Lung (tissue), 12 donors: ENCODE results near the gene RABGAP1L. TPM values are rescaled to one million over a fixed set of nuclear protein-coding genes. Genes with fewer than 3 reads are reported as not detected.

ENCODE experiments used
- ATAC-seq: fragments of 200-7000 bp; cut with Tn5 transposase; one replicate; pipeline ENCODE4 v1.9.1; 2020; ENCODE audit warnings: moderate number of reproducible peaks; ENCODE audit not compliant: insufficient read depth, low FRiP score
- DNase-seq, 3 donors: peaks; one replicate each; pipeline ENCODE4 v3.0.0-alpha.2; 2013 to 2017
- H3K27ac ChIP-seq, 2 donors: one replicate each; pipeline ENCODE4 v1.5.1; 2013; ENCODE audit warnings: mild to moderate bottlenecking in 2 of 2, moderate library complexity in 2 of 2, control low read depth in 1 of 2, inconsistent platforms in 1 of 2, low read depth in 1 of 2, low read length in 1 of 2
- H3K27me3 ChIP-seq, 3 donors: one replicate each; pipeline ENCODE4 v1.5.1; 2013; ENCODE audit warnings: low read length in 2 of 3; ENCODE audit not compliant: control insufficient read depth in 3 of 3, insufficient read depth in 3 of 3
- H3K36me3 ChIP-seq, 4 donors: one replicate each; pipeline ENCODE4 v1.5.1; 2013; ENCODE audit warnings: low read length in 4 of 4, mild to moderate bottlenecking in 1 of 4, moderate library complexity in 1 of 4; ENCODE audit not compliant: control insufficient read depth in 4 of 4, insufficient read depth in 4 of 4
- H3K4me1 ChIP-seq, 5 donors: one replicate each; pipeline ENCODE4 v1.5.1; 2013; ENCODE audit warnings: low read length in 5 of 5, mild to moderate bottlenecking in 2 of 5, moderate library complexity in 1 of 5; ENCODE audit not compliant: control insufficient read depth in 5 of 5, insufficient read depth in 5 of 5
- H3K4me3 ChIP-seq: one replicate; pipeline ENCODE4 v1.5.1; 2013; ENCODE audit warnings: mild to moderate bottlenecking, control low read depth, moderate library complexity
- H3K9ac ChIP-seq, 2 donors: one replicate each; pipeline ENCODE4 v1.5.1; 2013; ENCODE audit warnings: low read length in 2 of 2, control low read depth in 1 of 2; ENCODE audit not compliant: insufficient read depth in 1 of 2
- H3K9me3 ChIP-seq, 4 donors: one replicate each; pipeline ENCODE4 v1.5.1; 2013; ENCODE audit warnings: low read length in 3 of 4, mild to moderate bottlenecking in 1 of 4, moderate library complexity in 1 of 4; ENCODE audit not compliant: control insufficient read depth in 4 of 4, insufficient read depth in 3 of 4
- CTCF ChIP-seq: IDR thresholded peaks from 2 replicates; pipeline ENCODE4 v1.5.1; 2012; ENCODE audit warnings: mild to moderate bottlenecking; ENCODE audit errors: control extremely low read depth, extremely low read depth
- WGBS, 2 donors: extraction: QIAGEN DNeasy Blood & Tissue Kit; methylation state at CpG; one replicate each; pipeline ENCODE4 v1.1.7; 2013; 5-methylcytosine and 5-hydroxymethylcytosine counted together
- polyA plus RNA-seq, 2 donors: library from polyadenylated mRNA; stranded (reverse); fragments of 200-250 nt; gene quantifications; one replicate each; pipeline ENCODE4 v1.2.1, GENCODE V29; 2013
- total RNA-seq, 2 donors: library from RNA; depleted of rRNA in 1 of 2; stranded (reverse); fragments of >200 nt in 1 of 2; gene quantifications; one replicate each; pipeline ENCODE4 v1.2.1, GENCODE V29; 2014 to 2021
- donor health status: control.
- donor health status: control.
- donor health status: Bipolar disorder and iron deficiency.
- donor health status: healthy.
- donor health status: DM: yes; HTN: yes; CAD: no.

Gene RABGAP1L
- total and polyA plus RNA-seq, 4 donors: 16.0 to 123 (median 44.5) TPM

DNA sequence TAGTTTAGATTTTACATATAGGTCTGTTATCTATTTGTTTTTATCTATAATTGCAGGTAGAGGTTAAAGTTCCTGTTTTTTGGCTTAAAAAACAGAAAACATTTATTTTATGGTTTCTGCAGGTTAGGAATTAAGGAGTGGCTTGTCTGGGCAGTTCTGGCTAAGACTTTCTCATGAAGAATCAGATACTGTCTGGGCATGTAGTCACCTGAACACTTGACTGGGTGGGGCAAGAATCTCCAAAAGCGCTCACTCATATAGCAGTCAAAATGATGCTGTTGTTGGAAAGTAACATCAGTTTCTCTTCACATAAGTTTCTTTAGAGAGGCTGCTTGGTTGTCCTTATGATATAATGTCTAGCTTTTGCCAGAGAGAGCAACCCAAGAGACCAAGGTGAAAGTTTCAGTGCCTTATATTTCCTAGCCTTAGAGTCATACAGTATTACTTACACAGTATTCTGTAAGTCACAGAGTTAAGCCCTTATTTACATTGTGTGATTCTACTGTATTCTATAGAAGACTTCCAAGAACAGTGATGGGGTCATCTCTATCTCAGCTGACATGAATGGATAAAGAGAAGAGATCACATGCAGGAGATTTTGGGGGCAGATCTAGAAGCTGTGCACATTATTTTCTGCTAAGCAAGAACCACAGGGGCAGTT is 163.0 kb downstream of the RABGAP1L start:
- no peak for ATAC-seq

DNA sequence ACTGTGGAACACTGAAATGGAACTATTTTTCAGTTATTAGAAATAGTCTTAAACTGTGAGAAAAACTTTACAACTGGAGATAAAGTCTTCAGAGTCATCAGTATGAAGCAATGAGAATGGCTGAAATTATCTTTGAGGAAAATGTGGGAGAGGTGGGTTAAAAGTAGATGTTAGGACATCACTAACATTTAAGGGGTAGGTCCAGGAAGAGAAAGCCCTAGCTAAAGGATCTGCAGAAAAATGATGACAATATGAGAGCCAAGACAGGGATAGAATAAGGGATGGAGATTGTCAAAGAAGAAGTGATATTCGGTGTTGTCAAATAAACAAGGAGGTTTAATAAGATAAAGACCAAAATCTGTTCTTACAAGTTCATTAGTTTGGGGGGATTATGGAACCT is 165.2 kb downstream of the RABGAP1L start:
- no peak for TF ChIP-seq CTCF
- DNase-seq (no peak), ATAC-seq (no peak)
- H3K9me3 ChIP-seq: peaks cover 3 to 6% (median 5%) of the 10 kb centered on the region in 4 donors
- H3K27ac ChIP-seq: no peak overlapping the region
- no peaks in the 10 kb centered on the region for H3K4me1 ChIP-seq
- H3K36me3 ChIP-seq: peaks cover 0 to 9% (median 5%) of the 10 kb centered on the region in 4 donors
- H3K9ac ChIP-seq: no peak overlapping the region
- no peaks in the 10 kb centered on the region for H3K27me3 ChIP-seq
- H3K4me3 ChIP-seq: no peak overlapping the region
- 97% methylated on average over 1 of the region's 1 CpG for WGBS, 2 donors

More for the DNA sequence above, 163.0 kb downstream of the RABGAP1L start:
- Histone ChIP-seq H3K4me1 (no peaks in the 10 kb centered on the region), H3K27me3 (no peaks in the 10 kb centered on the region), H3K9ac (no peak overlapping the region), H3K9me3 (peaks cover 3 to 11% (median 5%) of the 10 kb centered on the region in 4 donors), H3K36me3 (peaks cover 0 to 9% (median 5%) of the 10 kb centered on the region in 4 donors), H3K27ac (no peak overlapping the region), H3K4me3 (no peak overlapping the region)
- DNase-seq: no peak
- no peak for TF ChIP-seq CTCF
- 97 to 100% methylated on average over 1 of the region's 1 CpG for WGBS, 2 donors

GRCh38 chr1:174324939-174325338 is 165.6 kb downstream of the RABGAP1L start:
- no peak overlapping the region for H3K27ac ChIP-seq
- H3K27me3 ChIP-seq: no peaks in the 10 kb centered on the region
- H3K9me3 ChIP-seq: peaks cover 3 to 6% (median 5%) of the 10 kb centered on the region in 4 donors
- no peak overlapping the region for H3K9ac ChIP-seq
- ATAC-seq (no peak), DNase-seq (no peak)
- no peak overlapping the region for H3K4me3 ChIP-seq
- no peaks in the 10 kb centered on the region for H3K4me1 ChIP-seq
- H3K36me3 ChIP-seq: peaks cover 0 to 9% (median 5%) of the 10 kb centered on the region in 4 donors
- WGBS, 2 donors: 24 to 55% methylated on average over 1 of the region's 1 CpG
- TF ChIP-seq CTCF: no peak
